ENCODE results near the gene PARN.
A peak's percentile ranks its signal among the peaks of the same experiment; 100 is the strongest.

Gene PARN

GRCh38 chr16:14628806-14629611, 1.1 kb downstream of the PARN start:
- peak overlapping the region; percentile 89 for H3K27ac ChIP-seq (ENCODE audit: low read length)

DNA sequence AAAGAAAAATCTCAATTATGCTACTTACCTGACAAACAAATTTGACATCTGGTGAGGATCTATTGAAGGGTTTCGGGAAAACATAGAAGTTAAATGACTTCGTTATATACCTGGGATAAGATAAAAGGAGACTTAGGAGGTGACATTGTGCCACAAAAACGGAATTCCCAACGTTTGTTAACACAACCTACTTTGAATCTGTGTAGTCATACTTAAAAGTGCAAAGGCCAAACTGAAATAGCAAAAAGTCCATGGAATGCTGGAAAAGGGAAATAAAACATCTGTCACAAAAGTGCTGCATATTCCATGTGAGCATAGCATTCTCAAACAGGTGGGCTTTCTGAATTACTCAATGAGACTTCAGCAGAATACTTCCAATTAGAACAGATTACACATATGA, 3.0 kb downstream of the PARN start:
- peaks cover 6% of the 10 kb centered on the region; the same call in 1 of the 2 replicates for H3K4me1 ChIP-seq (ENCODE audit: insufficient read depth, low read length)
- no peak overlapping the region for H3K9ac ChIP-seq (ENCODE audit: low read depth, low read length)
- peaks cover 61% of the 10 kb centered on the region for H3K36me3 ChIP-seq (ENCODE audit: insufficient read depth, low read depth, low read length)
- no peak overlapping the region for H3K4me3 ChIP-seq (ENCODE audit: low read length)
- H3K27ac ChIP-seq (ENCODE audit: low read length): no peak overlapping the region
- H3K9me3 ChIP-seq (ENCODE audit: insufficient read depth, low read depth, low read length): no peaks in the 10 kb centered on the region
- H3K27me3 ChIP-seq (ENCODE audit: insufficient read depth, low read length): no peaks in the 10 kb centered on the region

More at GRCh38 chr16:14628806-14629611, 1.1 kb downstream of the PARN start:
- H3K4me1 ChIP-seq (ENCODE audit: insufficient read depth, low read length): peaks cover 7% of the 10 kb centered on the region; the same call in 1 of the 2 replicates
- peaks cover 44% of the 10 kb centered on the region for H3K36me3 ChIP-seq (ENCODE audit: insufficient read depth, low read depth, low read length)
- H3K9ac ChIP-seq (ENCODE audit: low read depth, low read length): peak overlapping the region; percentile 99
- no peaks in the 10 kb centered on the region for H3K9me3 ChIP-seq (ENCODE audit: insufficient read depth, low read depth, low read length)
- no peaks in the 10 kb centered on the region for H3K27me3 ChIP-seq (ENCODE audit: insufficient read depth, low read length)
- peak overlapping the region; percentile 95 for H3K4me3 ChIP-seq (ENCODE audit: low read length)

DNA sequence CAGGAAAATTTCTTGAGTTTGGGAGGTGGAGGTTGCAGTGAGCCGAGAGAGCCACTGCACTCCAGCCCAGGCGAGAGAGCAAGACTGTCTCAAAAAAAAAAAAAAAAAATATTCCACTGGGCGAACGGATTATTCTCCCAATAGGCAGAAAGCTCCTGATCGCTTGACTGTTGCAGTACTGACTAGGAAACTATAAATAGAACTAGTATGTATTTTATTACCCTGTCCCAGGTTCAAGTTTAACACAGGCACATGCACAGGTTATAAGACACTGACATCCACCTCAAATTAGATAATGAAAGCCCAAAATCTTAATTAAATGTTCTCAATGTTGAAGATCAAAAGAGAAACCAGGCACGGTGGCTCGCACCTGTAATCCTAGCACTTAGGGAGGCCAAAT, 11.5 kb downstream of the PARN start:
- H3K36me3 ChIP-seq (ENCODE audit: insufficient read depth, low read depth, low read length): peaks cover 84% of the 10 kb centered on the region
- no peaks in the 10 kb centered on the region for H3K9me3 ChIP-seq (ENCODE audit: insufficient read depth, low read depth, low read length)
- H3K27ac ChIP-seq (ENCODE audit: low read length): no peak overlapping the region
- no peak overlapping the region for H3K4me3 ChIP-seq (ENCODE audit: low read length)
- H3K27me3 ChIP-seq (ENCODE audit: insufficient read depth, low read length): no peaks in the 10 kb centered on the region
- H3K9ac ChIP-seq (ENCODE audit: low read depth, low read length): no peak overlapping the region
- no peaks in the 10 kb centered on the region for H3K4me1 ChIP-seq (ENCODE audit: insufficient read depth, low read length)

GRCh38 chr16:14616280-14616679, 13.8 kb downstream of the PARN start:
- Histone ChIP-seq H3K27ac (ENCODE audit: low read length) (no peak overlapping the region), H3K4me3 (ENCODE audit: low read length) (no peak overlapping the region), H3K9me3 (ENCODE audit: insufficient read depth, low read depth, low read length) (no peaks in the 10 kb centered on the region), H3K9ac (ENCODE audit: low read depth, low read length) (no peak overlapping the region), H3K36me3 (ENCODE audit: insufficient read depth, low read depth, low read length) (peaks cover 76% of the 10 kb centered on the region), H3K4me1 (ENCODE audit: insufficient read depth, low read length) (no peaks in the 10 kb centered on the region), H3K27me3 (ENCODE audit: insufficient read depth, low read length) (no peaks in the 10 kb centered on the region)

- Histone ChIP-seq H3K9me3 (ENCODE audit: insufficient read depth, low read depth, low read length) (no peaks in the 10 kb centered on the region), H3K36me3 (ENCODE audit: insufficient read depth, low read depth, low read length) (peaks cover 84% of the 10 kb centered on the region), H3K4me3 (ENCODE audit: low read length) (no peak overlapping the region), H3K4me1 (ENCODE audit: insufficient read depth, low read length) (peaks cover 6% of the 10 kb centered on the region), H3K27ac (ENCODE audit: low read length) (no peak overlapping the region), H3K9ac (ENCODE audit: low read depth, low read length) (no peak overlapping the region), H3K27me3 (ENCODE audit: insufficient read depth, low read length) (no peaks in the 10 kb centered on the region)
Observed at GRCh38 chr16:14613991-14614390, 16.1 kb downstream of the PARN start.

GRCh38 chr16:14611660-14612059, 18.4 kb downstream of the PARN start:
- peaks cover 10% of the 10 kb centered on the region for H3K4me1 ChIP-seq (ENCODE audit: insufficient read depth, low read length)
- H3K27ac ChIP-seq (ENCODE audit: low read length): no peak overlapping the region
- H3K36me3 ChIP-seq (ENCODE audit: insufficient read depth, low read depth, low read length): peaks cover 88% of the 10 kb centered on the region
- H3K27me3 ChIP-seq (ENCODE audit: insufficient read depth, low read length): no peaks in the 10 kb centered on the region
- no peak overlapping the region for H3K4me3 ChIP-seq (ENCODE audit: low read length)
- H3K9ac ChIP-seq (ENCODE audit: low read depth, low read length): no peak overlapping the region
- no peaks in the 10 kb centered on the region for H3K9me3 ChIP-seq (ENCODE audit: insufficient read depth, low read depth, low read length)

GRCh38 chr16:14609716-14610115, 20.3 kb downstream of the PARN start:
- Histone ChIP-seq H3K4me3 (ENCODE audit: low read length) (no peak overlapping the region), H3K9ac (ENCODE audit: low read depth, low read length) (no peak overlapping the region), H3K36me3 (ENCODE audit: insufficient read depth, low read depth, low read length) (peaks cover 87% of the 10 kb centered on the region), H3K9me3 (ENCODE audit: insufficient read depth, low read depth, low read length) (no peaks in the 10 kb centered on the region), H3K4me1 (ENCODE audit: insufficient read depth, low read length) (peaks cover 10% of the 10 kb centered on the region), H3K27ac (ENCODE audit: low read length) (no peak overlapping the region), H3K27me3 (ENCODE audit: insufficient read depth, low read length) (no peaks in the 10 kb centered on the region)

- no peak overlapping the region for H3K27ac ChIP-seq (ENCODE audit: low read length)
Observed at GRCh38 chr16:14608604-14609003, 21.5 kb downstream of the PARN start.

GRCh38 chr16:14608111-14608566, 21.9 kb downstream of the PARN start:
- Histone ChIP-seq H3K4me1 (ENCODE audit: insufficient read depth, low read length) (peaks cover 10% of the 10 kb centered on the region), H3K9me3 (ENCODE audit: insufficient read depth, low read depth, low read length) (no peaks in the 10 kb centered on the region), H3K36me3 (ENCODE audit: insufficient read depth, low read depth, low read length) (peaks cover 84% of the 10 kb centered on the region), H3K27me3 (ENCODE audit: insufficient read depth, low read length) (no peaks in the 10 kb centered on the region), H3K4me3 (ENCODE audit: low read length) (no peak overlapping the region), H3K9ac (ENCODE audit: low read depth, low read length) (0 out of 2 replicates have a peak overlapping the region, but pooled peaks have one; percentile 22), H3K27ac (ENCODE audit: low read length) (no peak overlapping the region)

More at GRCh38 chr16:14608604-14609003, 21.5 kb downstream of the PARN start:
- 0 out of 2 replicates have a peak overlapping the region, but pooled peaks have one; percentile 22 for H3K9ac ChIP-seq (ENCODE audit: low read depth, low read length)
- H3K36me3 ChIP-seq (ENCODE audit: insufficient read depth, low read depth, low read length): peaks cover 84% of the 10 kb centered on the region
- no peaks in the 10 kb centered on the region for H3K27me3 ChIP-seq (ENCODE audit: insufficient read depth, low read length)
- no peak overlapping the region for H3K4me3 ChIP-seq (ENCODE audit: low read length)
- no peaks in the 10 kb centered on the region for H3K9me3 ChIP-seq (ENCODE audit: insufficient read depth, low read depth, low read length)
- H3K4me1 ChIP-seq (ENCODE audit: insufficient read depth, low read length): peaks cover 10% of the 10 kb centered on the region

DNA sequence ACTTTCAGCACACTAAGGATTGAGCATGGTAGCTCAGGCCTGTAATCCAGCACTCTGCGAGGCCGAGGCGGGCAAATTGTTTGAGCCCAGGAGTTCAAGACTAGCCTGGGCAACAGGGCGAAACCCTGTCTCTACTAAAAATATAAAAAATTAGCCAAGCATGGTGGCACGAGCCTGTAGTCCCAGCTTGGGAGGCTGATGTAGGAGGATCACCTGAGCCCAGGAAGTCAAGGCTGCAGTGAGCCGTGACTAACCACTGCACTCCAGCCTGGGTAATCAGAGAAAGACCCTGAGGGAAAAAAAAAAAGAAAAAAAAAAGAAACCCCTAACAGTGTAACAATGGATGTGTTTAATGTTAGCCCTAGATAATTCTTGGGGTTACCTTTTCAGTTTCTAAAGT, 24.0 kb downstream of the PARN start:
- Histone ChIP-seq H3K4me1 (ENCODE audit: insufficient read depth, low read length) (peaks cover 10% of the 10 kb centered on the region), H3K9me3 (ENCODE audit: insufficient read depth, low read depth, low read length) (no peaks in the 10 kb centered on the region), H3K27me3 (ENCODE audit: insufficient read depth, low read length) (no peaks in the 10 kb centered on the region), H3K27ac (ENCODE audit: low read length) (no peak overlapping the region), H3K9ac (ENCODE audit: low read depth, low read length) (no peak overlapping the region), H3K36me3 (ENCODE audit: insufficient read depth, low read depth, low read length) (peaks cover 94% of the 10 kb centered on the region), H3K4me3 (ENCODE audit: low read length) (no peak overlapping the region)

- no peaks in the 10 kb centered on the region for H3K4me1 ChIP-seq (ENCODE audit: insufficient read depth, low read length)
- peaks cover 91% of the 10 kb centered on the region for H3K36me3 ChIP-seq (ENCODE audit: insufficient read depth, low read depth, low read length)
- no peak overlapping the region for H3K4me3 ChIP-seq (ENCODE audit: low read length)
Observed at GRCh38 chr16:14602443-14602963, 27.6 kb downstream of the PARN start.

DNA sequence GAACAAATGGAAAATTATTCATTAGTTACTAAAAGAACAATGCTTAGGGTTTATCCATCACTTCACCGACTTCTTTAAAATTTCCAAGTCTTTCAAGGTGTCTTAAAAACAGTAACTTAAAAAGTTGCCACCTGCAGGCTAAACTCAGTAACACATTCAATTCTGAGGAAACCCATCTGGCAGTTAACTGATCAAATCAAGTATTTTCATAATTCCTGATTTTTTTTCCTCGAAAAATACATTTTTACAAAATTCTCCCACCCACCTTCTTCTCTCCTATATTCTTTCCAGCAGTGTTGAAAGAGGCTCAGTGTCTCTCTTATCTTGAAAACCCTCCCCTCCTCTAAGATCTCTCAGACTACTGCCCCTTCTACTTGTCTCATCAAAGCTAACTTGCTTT, 29.9 kb downstream of the PARN start:
- no peaks in the 10 kb centered on the region for H3K27me3 ChIP-seq (ENCODE audit: insufficient read depth, low read length)
- H3K9me3 ChIP-seq (ENCODE audit: insufficient read depth, low read depth, low read length): no peaks in the 10 kb centered on the region
- H3K36me3 ChIP-seq (ENCODE audit: insufficient read depth, low read depth, low read length): peaks cover 80% of the 10 kb centered on the region
- H3K9ac ChIP-seq (ENCODE audit: low read depth, low read length): no peak overlapping the region
- no peak overlapping the region for H3K4me3 ChIP-seq (ENCODE audit: low read length)
- H3K27ac ChIP-seq (ENCODE audit: low read length): no peak overlapping the region
- H3K4me1 ChIP-seq (ENCODE audit: insufficient read depth, low read length): no peaks in the 10 kb centered on the region

More at GRCh38 chr16:14602443-14602963, 27.6 kb downstream of the PARN start:
- Histone ChIP-seq H3K9me3 (ENCODE audit: insufficient read depth, low read depth, low read length) (no peaks in the 10 kb centered on the region), H3K9ac (ENCODE audit: low read depth, low read length) (no peak overlapping the region), H3K27me3 (ENCODE audit: insufficient read depth, low read length) (no peaks in the 10 kb centered on the region), H3K27ac (ENCODE audit: low read length) (no peak overlapping the region)
